Ovary (tissue), 3 donors: ENCODE data around the gene AGTR1.

ENCODE experiments used
- EP300 ChIP-seq: sonication (generic); formaldehyde crosslinking; IDR thresholded peaks from one replicate; pipeline ENCODE4 v1.6.1; 2017; ENCODE audit warnings: antibody characterized with exemption
- POLR2A ChIP-seq: fragments of 450-650 bp; IDR thresholded peaks from one replicate; pipeline ENCODE4 v1.6.1; 2017; ENCODE audit warnings: antibody characterized with exemption, mild to moderate bottlenecking, moderate library complexity
- TF ChIP-seq, protein P1 (sequence below), 3 donors: fragments of 450-650 bp in 2 of 3; fragments of 200-600 bp in 1 of 3; IDR thresholded peaks; one replicate each; pipeline versions ENCODE4 v1.5.1 to v1.8.0; 2016 to 2022; ENCODE audit warnings: antibody characterized with exemption in 3 of 3, mild to moderate bottlenecking in 1 of 3
- donor health status: DM: no; HTN: no; CAD: no.

DNA sequence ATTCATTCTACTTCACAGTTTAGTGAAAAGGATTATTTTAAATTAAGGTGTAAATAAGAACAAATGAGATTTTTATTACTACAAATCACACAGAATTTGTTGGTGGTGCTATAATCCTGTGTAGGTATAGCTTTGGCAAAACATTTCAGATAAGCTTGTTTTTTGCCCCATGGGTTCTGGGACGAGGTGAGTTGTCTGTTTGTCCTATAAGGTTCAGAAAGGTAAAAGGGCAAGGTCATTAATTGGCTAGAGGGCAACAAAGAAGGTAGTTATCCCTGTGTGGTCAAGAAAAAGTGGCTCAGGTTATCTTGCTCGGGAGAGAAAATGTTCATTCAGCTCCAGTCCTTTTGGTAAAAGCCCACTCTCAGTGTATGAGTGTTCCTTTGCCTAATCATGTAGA is 23.2 kb downstream of the AGTR1 start:
- TF ChIP-seq, protein P1, sequence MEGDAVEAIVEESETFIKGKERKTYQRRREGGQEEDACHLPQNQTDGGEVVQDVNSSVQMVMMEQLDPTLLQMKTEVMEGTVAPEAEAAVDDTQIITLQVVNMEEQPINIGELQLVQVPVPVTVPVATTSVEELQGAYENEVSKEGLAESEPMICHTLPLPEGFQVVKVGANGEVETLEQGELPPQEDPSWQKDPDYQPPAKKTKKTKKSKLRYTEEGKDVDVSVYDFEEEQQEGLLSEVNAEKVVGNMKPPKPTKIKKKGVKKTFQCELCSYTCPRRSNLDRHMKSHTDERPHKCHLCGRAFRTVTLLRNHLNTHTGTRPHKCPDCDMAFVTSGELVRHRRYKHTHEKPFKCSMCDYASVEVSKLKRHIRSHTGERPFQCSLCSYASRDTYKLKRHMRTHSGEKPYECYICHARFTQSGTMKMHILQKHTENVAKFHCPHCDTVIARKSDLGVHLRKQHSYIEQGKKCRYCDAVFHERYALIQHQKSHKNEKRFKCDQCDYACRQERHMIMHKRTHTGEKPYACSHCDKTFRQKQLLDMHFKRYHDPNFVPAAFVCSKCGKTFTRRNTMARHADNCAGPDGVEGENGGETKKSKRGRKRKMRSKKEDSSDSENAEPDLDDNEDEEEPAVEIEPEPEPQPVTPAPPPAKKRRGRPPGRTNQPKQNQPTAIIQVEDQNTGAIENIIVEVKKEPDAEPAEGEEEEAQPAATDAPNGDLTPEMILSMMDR (IDR thresholded peaks at IDR 0.05), result no peak
- no peak for TF ChIP-seq EP300
- no peak for TF ChIP-seq POLR2A
